Measurements from ENCODE around the gene NR4A3.
"Not testable (repeated sequence)": the region's sequence is repeated elsewhere in the genome, so short reads cannot be mapped to it uniquely, and the experiment has no call there.

NR4A3 gene

GRCh38 chr9:99834474-99834873, 12.8 kb downstream of the NR4A3 start:
- Mint-ChIP-seq H3K27ac (no peak overlapping the region), H3K27me3 (peaks cover 7% of the 10 kb centered on the region), H3K4me3 (no peak overlapping the region), H3K4me1 (ENCODE audit: low read depth) (peaks cover 4% of the 10 kb centered on the region), H3K36me3 (ENCODE audit: low read depth) (peaks cover 95% of the 10 kb centered on the region), H3K9me3 (no peaks in the 10 kb centered on the region)
- no peak for DNase-seq

GRCh38 chr9:99835142-99835541, 13.5 kb downstream of the NR4A3 start:
- Mint-ChIP-seq H3K27ac (no peak overlapping the region), H3K27me3 (peaks cover 2% of the 10 kb centered on the region), H3K4me3 (no peak overlapping the region), H3K4me1 (ENCODE audit: low read depth) (peaks cover 1% of the 10 kb centered on the region), H3K36me3 (ENCODE audit: low read depth) (peaks cover 95% of the 10 kb centered on the region), H3K9me3 (no peaks in the 10 kb centered on the region)
- DNase-seq, result no peak

- DNase-seq, result no peak
- H3K36me3 Mint-ChIP-seq (ENCODE audit: low read depth), result peaks cover 95% of the 10 kb centered on the region
- H3K27ac Mint-ChIP-seq, result no peak overlapping the region
- peaks cover 1% of the 10 kb centered on the region for H3K4me1 Mint-ChIP-seq (ENCODE audit: low read depth)
- H3K27me3 Mint-ChIP-seq, result peaks cover under 1% of the 10 kb centered on the region
- H3K4me3 Mint-ChIP-seq, result no peak overlapping the region
- no peaks in the 10 kb centered on the region for H3K9me3 Mint-ChIP-seq
Measured at GRCh38 chr9:99835581-99835980, 13.9 kb downstream of the NR4A3 start.

- Mint-ChIP-seq H3K9me3 (no peaks in the 10 kb centered on the region), H3K36me3 (ENCODE audit: low read depth) (peaks cover 90% of the 10 kb centered on the region), H3K4me3 (no peak overlapping the region), H3K27ac (no peak overlapping the region), H3K4me1 (ENCODE audit: low read depth) (no peaks in the 10 kb centered on the region), H3K27me3 (no peaks in the 10 kb centered on the region)
- DNase-seq, result no peak
Measured at GRCh38 chr9:99840072-99840471, 18.4 kb downstream of the NR4A3 start.

GRCh38 chr9:99845063-99845462, 23.4 kb downstream of the NR4A3 start:
- no peak for DNase-seq

GRCh38 chr9:99848447-99848846, 26.8 kb downstream of the NR4A3 start:
- Mint-ChIP-seq H3K27ac (no peak overlapping the region), H3K27me3 (no peaks in the 10 kb centered on the region)

More at GRCh38 chr9:99845063-99845462, 23.4 kb downstream of the NR4A3 start:
- Mint-ChIP-seq H3K4me3 (no peak overlapping the region), H3K36me3 (ENCODE audit: low read depth) (peaks cover 92% of the 10 kb centered on the region), H3K4me1 (ENCODE audit: low read depth) (peaks cover 12% of the 10 kb centered on the region), H3K27ac (no peak overlapping the region), H3K9me3 (no peaks in the 10 kb centered on the region), H3K27me3 (no peaks in the 10 kb centered on the region)

GRCh38 chr9:99850736-99851499, 29.2 kb downstream of the NR4A3 start:
- no peak for DNase-seq
- Mint-ChIP-seq H3K36me3 (ENCODE audit: low read depth) (peaks cover 83% of the 10 kb centered on the region), H3K4me3 (no peak overlapping the region), H3K27ac (peak overlapping the region; percentile 63), H3K4me1 (ENCODE audit: low read depth) (peaks cover 37% of the 10 kb centered on the region), H3K27me3 (no peaks in the 10 kb centered on the region), H3K9me3 (no peaks in the 10 kb centered on the region)

More at GRCh38 chr9:99848447-99848846, 26.8 kb downstream of the NR4A3 start:
- Mint-ChIP-seq H3K4me3 (no peak overlapping the region), H3K36me3 (ENCODE audit: low read depth) (peaks cover 94% of the 10 kb centered on the region), H3K4me1 (ENCODE audit: low read depth) (peaks cover 37% of the 10 kb centered on the region), H3K9me3 (no peaks in the 10 kb centered on the region)
- DNase-seq, result no peak

- DNase-seq, result no peak
Measured at GRCh38 chr9:99851500-99851822, 29.8 kb downstream of the NR4A3 start.

GRCh38 chr9:99852617-99853016, 30.9 kb downstream of the NR4A3 start:
- no peak overlapping the region for H3K4me3 Mint-ChIP-seq
- no peak for DNase-seq
- no peaks in the 10 kb centered on the region for H3K9me3 Mint-ChIP-seq
- H3K4me1 Mint-ChIP-seq (ENCODE audit: low read depth), result peaks cover 37% of the 10 kb centered on the region
- H3K27me3 Mint-ChIP-seq, result no peaks in the 10 kb centered on the region
- H3K27ac Mint-ChIP-seq, result no peak overlapping the region
- peaks cover 80% of the 10 kb centered on the region for H3K36me3 Mint-ChIP-seq (ENCODE audit: low read depth)

More at GRCh38 chr9:99851500-99851822, 29.8 kb downstream of the NR4A3 start:
- Mint-ChIP-seq H3K9me3 (no peaks in the 10 kb centered on the region), H3K27ac (peak overlapping the region; percentile 63), H3K36me3 (ENCODE audit: low read depth) (peaks cover 82% of the 10 kb centered on the region), H3K27me3 (no peaks in the 10 kb centered on the region), H3K4me1 (ENCODE audit: low read depth) (peaks cover 37% of the 10 kb centered on the region), H3K4me3 (no peak overlapping the region)

GRCh38 chr9:99855467-99856176, 33.9 kb downstream of the NR4A3 start:
- peaks cover 19% of the 10 kb centered on the region for H3K4me1 Mint-ChIP-seq (ENCODE audit: low read depth)
- H3K4me3 Mint-ChIP-seq, result no peak overlapping the region
- peaks cover 72% of the 10 kb centered on the region for H3K36me3 Mint-ChIP-seq (ENCODE audit: low read depth)
- H3K9me3 Mint-ChIP-seq, result no peaks in the 10 kb centered on the region
- no peak for DNase-seq
- no peak overlapping the region for H3K27ac Mint-ChIP-seq
- H3K27me3 Mint-ChIP-seq, result no peaks in the 10 kb centered on the region

- H3K4me1 Mint-ChIP-seq (ENCODE audit: low read depth); H3K27ac Mint-ChIP-seq: not testable (repeated sequence)
Measured at GRCh38 chr9:99857576-99857975, 35.9 kb downstream of the NR4A3 start.

GRCh38 chr9:99858087-99858486, 36.4 kb downstream of the NR4A3 start:
- Mint-ChIP-seq H3K4me3 (no peak overlapping the region), H3K27me3 (no peaks in the 10 kb centered on the region), H3K27ac (no peak overlapping the region), H3K4me1 (ENCODE audit: low read depth) (no peaks in the 10 kb centered on the region), H3K36me3 (ENCODE audit: low read depth) (peaks cover 71% of the 10 kb centered on the region), H3K9me3 (no peaks in the 10 kb centered on the region)
- DNase-seq, result no peak

More at GRCh38 chr9:99857576-99857975, 35.9 kb downstream of the NR4A3 start:
- H3K9me3 Mint-ChIP-seq, DNase-seq, H3K4me3 Mint-ChIP-seq, H3K27me3 Mint-ChIP-seq: not testable (repeated sequence)
- H3K36me3 Mint-ChIP-seq (ENCODE audit: low read depth), result peaks cover 71% of the 10 kb centered on the region

- no peaks in the 10 kb centered on the region for H3K9me3 Mint-ChIP-seq
- peaks cover 84% of the 10 kb centered on the region for H3K36me3 Mint-ChIP-seq (ENCODE audit: low read depth)
- no peak overlapping the region for H3K27ac Mint-ChIP-seq
- H3K4me1 Mint-ChIP-seq (ENCODE audit: low read depth), result no peaks in the 10 kb centered on the region
- no peaks in the 10 kb centered on the region for H3K27me3 Mint-ChIP-seq
- H3K4me3 Mint-ChIP-seq, result no peak overlapping the region
- no peak for DNase-seq
Measured at GRCh38 chr9:99859243-99859980, 37.7 kb downstream of the NR4A3 start.

GRCh38 chr9:99860266-99860665, 38.6 kb downstream of the NR4A3 start:
- peaks cover 83% of the 10 kb centered on the region for H3K36me3 Mint-ChIP-seq (ENCODE audit: low read depth)
- H3K4me1 Mint-ChIP-seq (ENCODE audit: low read depth), result no peaks in the 10 kb centered on the region
- no peak overlapping the region for H3K27ac Mint-ChIP-seq
- no peaks in the 10 kb centered on the region for H3K9me3 Mint-ChIP-seq
- DNase-seq, result no peak
- H3K4me3 Mint-ChIP-seq, result no peak overlapping the region
- no peaks in the 10 kb centered on the region for H3K27me3 Mint-ChIP-seq

GRCh38 chr9:99863955-99864354, 42.3 kb downstream of the NR4A3 start:
- Mint-ChIP-seq H3K36me3 (ENCODE audit: low read depth) (peaks cover 67% of the 10 kb centered on the region), H3K27ac (no peak overlapping the region), H3K4me3 (no peak overlapping the region), H3K27me3 (no peaks in the 10 kb centered on the region), H3K4me1 (ENCODE audit: low read depth) (peaks cover 19% of the 10 kb centered on the region), H3K9me3 (no peaks in the 10 kb centered on the region)
- DNase-seq, result no peak

All from activated T-cell treated with anti-CD3 and anti-CD28 coated beads, Interleukin-2, amount 50 U/mL, for 24 hours (primary cell).